Measurements from ENCODE around the gene FRG2.

FRG2 gene

DNA sequence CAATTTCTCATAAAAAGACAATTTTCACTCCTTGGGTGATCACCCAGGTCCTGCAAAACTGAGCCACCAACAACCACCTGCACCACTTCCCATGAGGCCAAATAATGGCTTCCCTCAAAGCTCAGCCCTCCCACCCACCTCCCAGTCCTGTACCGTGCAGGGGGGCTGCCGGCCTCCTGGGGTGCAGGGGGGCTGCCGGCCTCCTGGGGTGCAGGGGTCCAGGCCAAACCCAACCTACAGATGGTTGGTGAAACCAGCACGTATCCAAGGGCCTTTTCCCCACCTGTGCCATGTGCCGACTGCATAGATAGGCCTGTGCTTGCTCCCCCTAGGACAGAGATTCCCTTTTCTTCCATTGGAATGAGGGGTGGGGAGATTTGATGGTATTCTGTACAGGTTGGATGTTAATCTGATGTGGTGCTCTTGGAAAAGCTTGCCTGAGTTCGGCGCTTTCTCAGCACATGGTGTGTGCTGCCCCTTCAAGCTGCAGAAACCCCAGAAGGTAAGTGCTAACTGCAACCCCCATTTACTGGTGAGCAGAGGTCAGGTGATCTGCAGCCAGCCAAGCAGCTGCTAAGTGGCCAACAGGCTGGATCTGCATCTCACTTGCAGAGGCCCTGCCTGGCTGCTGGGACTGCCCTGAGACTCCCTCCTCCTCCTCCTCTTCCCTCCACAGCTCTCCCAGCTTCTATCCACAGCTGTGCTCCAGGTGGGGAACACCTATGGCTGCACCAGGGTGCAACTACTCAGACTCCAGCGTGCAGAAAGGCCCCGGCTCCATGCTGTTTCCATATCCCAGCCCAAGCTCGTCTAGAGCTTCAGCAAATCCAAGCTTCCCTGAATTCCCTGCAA, 47.6 kb downstream of the FRG2 start:
- H3K27ac ChIP-seq, result no peak overlapping the region
- TF ChIP-seq, protein P1, sequence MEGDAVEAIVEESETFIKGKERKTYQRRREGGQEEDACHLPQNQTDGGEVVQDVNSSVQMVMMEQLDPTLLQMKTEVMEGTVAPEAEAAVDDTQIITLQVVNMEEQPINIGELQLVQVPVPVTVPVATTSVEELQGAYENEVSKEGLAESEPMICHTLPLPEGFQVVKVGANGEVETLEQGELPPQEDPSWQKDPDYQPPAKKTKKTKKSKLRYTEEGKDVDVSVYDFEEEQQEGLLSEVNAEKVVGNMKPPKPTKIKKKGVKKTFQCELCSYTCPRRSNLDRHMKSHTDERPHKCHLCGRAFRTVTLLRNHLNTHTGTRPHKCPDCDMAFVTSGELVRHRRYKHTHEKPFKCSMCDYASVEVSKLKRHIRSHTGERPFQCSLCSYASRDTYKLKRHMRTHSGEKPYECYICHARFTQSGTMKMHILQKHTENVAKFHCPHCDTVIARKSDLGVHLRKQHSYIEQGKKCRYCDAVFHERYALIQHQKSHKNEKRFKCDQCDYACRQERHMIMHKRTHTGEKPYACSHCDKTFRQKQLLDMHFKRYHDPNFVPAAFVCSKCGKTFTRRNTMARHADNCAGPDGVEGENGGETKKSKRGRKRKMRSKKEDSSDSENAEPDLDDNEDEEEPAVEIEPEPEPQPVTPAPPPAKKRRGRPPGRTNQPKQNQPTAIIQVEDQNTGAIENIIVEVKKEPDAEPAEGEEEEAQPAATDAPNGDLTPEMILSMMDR (conservative IDR thresholded peaks at IDR 0.05), result no peak
